ENCODE data around the gene FOXN3.
A peak's percentile ranks its signal among the peaks of the same experiment; 100 is the strongest.

FOXN3 gene

DNA sequence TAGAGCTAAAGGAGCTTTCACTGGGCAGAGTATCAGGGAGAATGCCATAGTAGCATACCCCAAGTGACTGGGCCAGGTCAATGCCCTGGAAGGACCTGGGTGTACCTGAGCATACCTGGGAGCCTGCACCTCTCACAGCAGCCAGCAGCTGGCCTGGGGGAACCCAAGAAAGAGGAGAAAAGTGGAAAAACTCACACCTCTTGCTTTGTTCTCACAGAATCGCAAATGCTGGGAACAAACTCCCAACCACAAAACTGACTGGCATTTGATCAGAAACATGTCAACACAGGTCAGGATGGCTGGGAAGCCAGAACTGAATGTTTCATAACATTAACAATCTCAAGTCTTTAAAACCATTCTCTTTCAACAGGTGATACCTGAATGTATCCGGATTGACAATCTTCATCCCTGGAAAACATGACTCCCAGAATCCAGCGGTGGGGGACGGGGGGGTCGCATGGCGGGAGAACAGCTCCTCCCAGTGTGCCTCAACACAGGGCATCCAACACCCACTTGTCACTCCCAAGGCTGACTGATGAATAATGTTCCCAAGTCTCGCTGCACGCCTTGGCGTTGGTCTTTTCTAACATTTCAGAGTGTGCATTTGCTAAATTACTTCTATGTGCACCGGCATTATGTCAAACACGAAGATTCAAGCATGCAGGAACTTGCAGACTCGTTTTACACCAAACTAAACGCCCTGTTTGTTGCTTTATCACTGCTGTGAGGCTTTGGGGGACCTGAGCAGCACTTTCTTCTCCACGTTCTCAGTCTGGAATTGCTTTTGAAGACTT is 7.9 kb downstream of the FOXN3 start:
- no peak for DNase-seq (ENCODE audit: low spot score)

DNA sequence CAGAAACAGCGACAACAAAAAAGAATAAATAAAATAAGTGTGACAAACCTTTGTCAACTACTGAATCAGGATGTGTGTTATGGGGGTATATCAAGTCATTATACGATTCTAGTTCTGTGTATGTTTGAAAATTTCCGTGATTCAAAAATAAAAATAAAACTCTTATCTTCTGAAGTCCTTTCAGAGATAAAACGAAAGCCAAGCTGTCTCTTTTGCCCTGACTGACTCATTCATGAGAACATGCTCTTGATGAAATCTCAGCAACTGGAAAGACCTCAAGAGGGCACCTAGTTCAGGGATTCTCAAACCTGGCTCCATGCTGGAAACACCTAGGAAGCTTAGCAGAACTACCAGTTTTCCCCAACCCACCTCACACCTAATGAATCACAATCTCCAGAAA is 9.2 kb downstream of the FOXN3 start:
- DNase-seq (ENCODE audit: low spot score): no peak

DNA sequence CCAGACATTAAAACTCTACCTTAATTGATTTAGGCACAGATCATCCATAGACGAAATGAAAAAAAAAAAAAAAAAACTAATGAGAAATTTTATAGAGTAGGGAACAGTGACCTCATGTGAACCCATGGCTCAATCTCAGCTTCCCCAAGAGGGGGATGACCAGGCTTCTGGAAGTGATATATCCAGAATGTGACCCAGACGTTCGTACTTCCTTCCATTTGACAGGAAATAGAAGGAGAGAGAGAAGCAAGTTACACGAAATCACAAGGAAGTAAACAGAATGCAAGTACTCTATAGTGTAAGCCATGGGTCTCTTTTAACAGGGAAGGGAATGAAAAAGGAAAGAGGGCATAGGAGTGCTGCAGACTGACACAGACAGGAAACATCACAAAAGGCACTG is 10.1 kb downstream of the FOXN3 start:
- DNase-seq (ENCODE audit: low spot score): no peak

DNA sequence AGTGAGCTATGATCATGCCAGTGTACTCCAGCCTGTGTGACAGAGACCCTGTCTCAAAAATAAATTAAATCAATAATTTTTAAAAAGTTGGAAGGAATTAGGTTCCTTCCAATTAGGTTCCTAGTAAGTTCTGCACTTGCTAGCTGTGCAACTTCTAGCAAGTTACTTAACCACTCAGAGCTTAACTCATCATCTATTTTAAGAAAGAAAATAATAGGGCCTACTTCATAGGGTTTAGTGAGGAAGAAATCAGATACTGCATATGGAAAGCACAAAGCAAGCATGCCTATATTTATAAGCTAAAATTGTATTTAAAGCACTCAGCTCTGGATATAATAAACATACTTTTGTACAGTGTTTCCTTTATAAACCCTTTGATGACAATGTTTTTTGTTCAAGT is 10.7 kb downstream of the FOXN3 start:
- DNase-seq (ENCODE audit: low spot score): no peak

DNA sequence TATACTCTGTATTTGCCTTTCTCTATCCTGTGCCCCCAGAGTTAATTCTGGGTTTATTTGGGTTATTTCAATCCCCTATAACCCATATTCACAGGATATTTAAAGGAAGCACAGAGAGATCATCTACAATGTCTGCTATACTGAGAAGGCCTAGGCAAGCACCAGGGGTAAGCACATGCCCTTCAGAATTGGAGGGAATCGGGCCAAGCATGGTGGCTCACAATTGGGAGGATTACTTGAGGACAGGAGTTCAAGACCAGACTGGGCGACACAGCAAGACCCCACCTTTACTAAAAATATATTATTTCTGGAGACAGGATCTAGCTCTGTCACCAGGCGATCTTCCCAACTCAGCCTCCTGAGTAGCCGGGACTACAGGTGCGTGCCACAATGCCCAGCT is 11.3 kb downstream of the FOXN3 start:
- DNase-seq (ENCODE audit: low spot score): no peak

DNA sequence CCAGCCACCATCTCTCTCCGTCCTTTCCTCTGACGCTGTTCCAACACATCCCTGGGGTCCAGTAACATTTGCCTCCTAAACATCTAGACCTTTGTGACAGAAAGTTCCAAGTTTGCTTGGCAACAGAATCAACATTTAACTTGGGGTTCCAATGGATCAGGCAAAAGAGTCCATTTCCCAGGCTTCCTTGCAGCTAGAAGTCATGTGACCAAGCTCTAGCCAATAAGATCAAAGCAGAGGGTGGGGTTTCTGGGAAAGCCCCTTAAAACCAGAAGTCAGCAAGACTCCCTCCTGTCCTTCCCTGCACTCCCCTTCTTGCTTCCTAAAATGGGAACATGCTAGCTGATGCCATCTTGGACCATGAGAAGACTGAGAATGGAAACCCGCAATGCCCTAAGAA is 14.7 kb downstream of the FOXN3 start:
- no peak for DNase-seq (ENCODE audit: low spot score)

DNA sequence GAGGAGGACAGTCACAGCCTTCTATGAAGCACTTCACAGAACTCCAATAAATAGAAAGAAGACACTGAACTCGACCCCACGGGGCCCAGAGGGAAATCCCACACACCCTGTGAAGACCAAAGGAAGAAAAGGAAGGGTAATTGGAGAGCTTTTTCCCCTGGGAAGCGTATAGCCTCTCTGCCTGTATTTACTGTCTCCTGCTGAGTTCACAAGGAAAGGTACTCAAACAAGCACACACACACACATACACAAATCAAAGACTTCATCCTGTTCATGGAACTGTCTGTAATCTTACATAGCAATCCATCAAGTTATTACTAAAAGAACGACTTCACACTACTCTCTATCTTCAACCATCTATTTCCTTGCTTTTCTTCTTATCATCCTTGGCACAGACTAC is 15.3 kb downstream of the FOXN3 start:
- no peak for DNase-seq (ENCODE audit: low spot score)

DNA sequence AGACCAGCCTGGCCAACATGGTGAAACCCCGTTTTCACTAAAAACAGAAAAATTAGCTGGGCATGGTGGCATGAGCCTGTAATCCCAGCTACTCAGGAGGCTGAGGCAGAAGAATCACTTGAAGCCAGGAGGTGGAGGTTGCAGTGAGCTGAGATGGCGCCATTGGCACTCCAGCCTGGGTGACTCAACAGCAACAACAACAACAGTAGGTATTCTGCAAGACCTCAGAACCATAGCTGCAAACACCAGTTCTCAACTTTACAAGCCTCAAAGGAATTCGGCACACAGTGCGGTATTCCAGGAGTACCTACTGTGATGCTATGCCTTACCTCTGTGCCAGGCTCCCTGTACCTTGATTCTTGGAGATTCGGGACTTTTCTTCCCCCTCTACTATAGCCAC is 15.8 kb downstream of the FOXN3 start:
- DNase-seq (ENCODE audit: low spot score): no peak

DNA sequence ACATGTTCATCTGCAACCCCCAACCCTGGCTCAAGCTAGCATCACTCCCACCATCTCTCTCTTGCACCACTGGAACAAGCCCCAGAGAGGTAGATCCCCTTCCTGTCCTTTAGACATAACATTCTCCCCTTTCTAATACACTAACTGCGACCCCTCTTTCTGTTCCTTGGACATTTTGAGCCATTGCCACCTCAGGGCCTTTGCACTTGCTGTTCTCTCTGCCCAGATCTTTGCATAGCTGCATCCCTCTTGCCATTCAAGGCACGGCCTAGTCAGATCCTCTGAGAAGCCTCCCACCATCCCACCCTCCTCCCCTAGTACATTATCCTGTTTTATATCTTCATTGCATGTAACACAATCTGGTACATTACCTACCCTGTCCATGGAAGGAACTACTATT is 16.5 kb downstream of the FOXN3 start:
- DNase-seq (ENCODE audit: low spot score): no peak

DNA sequence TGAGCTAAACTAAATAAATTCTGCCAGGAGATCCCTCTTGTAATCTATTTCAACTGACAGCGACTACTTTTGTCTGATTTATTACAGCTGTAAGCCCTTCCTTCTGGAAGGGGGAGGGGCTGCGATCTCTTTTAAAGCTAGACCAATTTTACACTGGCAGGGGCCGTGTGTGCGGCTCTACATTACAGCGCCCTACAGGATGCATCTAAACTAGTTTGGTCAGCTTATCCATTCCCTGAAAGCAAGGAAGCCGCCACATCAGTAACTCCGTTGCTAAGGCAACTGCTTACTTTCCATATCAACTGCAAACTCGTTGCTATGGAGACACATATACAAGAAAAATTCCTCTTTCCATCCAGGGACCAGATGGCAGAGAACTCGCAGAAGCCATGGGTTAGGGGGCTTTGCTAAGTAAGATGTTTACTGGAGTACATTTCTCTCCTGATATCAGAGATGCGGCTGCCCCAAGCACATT is 17.4 kb downstream of the FOXN3 start:
- DNase-seq (ENCODE audit: low spot score): peak; percentile 53

DNA sequence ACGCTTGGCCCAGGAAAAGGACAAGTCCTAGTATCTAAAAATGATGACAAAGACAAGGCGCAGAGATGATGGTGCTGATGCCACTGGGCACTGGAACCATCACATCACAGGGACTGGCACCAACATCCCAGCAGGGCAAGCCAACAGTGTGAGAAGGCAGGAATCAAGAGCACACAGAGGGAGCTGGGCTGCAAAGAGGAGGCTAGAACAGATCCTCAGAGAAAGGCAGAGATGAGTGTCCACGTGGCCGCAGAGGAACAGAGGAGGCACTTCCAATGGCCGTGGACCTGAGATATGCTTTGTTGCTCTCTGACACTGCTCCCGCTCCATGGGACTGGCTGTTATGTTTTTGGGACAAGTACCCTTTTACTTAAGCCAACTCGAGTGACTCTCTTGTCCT is 17.9 kb downstream of the FOXN3 start:
- no peak for DNase-seq (ENCODE audit: low spot score)

DNA sequence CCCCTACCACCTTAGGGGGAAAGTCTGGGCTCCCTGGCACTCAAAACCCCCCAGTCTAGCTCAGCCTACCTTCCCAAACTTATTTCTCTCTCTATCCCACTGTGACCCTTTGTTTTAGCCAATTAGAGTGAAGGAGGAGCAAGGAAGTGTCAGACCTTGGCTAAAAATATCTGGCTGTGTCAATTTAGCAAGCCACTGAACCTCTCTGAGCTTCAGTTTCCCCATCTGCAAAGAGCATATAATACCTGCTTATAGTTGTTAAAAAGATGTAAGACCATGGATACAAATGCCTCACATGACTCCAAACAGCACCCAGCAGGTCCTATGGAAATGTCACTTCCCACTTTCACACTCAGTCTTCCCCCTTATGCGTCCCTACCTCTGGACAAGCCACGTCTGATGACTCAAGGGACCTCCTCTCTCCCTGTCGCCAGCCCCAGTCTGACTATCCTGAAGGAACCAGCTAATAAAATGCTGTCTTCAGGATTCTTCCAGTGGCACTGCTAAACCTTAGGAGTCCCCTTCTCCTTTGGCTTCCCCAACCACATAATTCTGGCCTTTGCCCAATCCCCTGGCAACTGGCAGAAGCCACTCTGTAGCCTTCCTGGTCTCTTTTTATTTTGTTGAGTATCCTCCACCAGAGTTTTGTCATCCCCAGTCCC is 19.3 kb downstream of the FOXN3 start:
- no peak for DNase-seq (ENCODE audit: low spot score)

DNA sequence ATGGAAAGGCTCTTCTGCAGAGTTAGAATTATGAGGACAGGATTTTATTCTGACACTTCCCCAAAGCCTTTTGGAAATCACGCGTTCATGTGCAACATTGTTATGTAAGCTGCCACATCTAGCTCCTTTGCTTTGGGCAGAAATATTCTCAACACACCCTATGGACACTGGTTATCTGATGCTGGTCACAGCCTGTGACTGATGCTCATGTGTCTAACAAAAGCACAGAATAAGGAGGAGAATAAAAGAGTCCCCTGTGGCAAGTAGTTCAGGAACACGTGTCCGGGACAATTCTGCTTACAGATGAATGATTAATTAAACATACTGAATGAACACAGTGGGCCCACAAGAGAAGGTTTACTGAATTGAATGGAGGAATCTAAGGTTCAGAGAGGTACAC is 22.1 kb downstream of the FOXN3 start:
- peak; percentile 59 for DNase-seq (ENCODE audit: low spot score)

DNA sequence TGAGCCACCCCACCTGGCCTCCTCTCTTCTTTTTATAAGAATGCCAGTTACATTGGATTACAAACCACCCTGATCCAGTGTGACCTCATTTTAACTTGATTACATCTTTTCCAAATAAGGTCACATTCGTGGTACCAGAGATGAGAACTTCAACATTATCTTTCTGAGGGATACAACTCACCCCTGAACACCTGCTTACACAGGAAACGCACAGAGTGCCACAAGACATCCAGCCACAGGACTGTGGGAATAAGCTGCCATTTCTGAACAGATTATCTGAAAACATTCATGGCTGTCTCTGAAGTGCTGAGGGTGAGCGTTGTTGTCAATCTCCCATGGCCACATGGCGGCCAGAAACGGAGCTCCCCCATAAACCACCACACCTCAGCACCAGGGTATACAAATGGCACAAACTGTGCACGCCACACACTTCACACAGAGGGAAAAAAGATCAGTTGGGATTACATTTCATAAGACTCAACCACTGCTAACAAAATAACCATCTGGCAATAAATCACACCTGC is 23.7 kb downstream of the FOXN3 start:
- no peak for DNase-seq (ENCODE audit: low spot score)

DNA sequence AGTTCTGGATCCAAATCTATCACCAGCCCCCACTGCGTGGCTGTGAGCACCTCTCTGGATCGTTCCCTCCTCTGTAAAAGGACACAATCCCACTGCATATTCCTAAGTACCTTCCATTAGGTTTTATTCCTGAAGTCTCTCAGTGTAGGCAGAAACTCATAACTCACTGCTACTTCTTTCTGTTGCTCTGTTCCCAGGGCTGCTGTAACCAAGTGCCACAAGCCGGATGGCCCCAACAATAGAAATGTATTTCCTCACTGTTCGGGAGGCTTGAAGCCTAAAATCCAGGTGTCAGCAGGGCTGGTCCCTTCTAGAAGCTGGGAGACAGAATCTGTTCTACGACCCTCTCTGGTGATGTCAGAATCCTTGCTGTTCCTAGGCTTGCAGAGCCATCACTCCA is 24.9 kb downstream of the FOXN3 start:
- no peak for DNase-seq (ENCODE audit: low spot score)

DNA sequence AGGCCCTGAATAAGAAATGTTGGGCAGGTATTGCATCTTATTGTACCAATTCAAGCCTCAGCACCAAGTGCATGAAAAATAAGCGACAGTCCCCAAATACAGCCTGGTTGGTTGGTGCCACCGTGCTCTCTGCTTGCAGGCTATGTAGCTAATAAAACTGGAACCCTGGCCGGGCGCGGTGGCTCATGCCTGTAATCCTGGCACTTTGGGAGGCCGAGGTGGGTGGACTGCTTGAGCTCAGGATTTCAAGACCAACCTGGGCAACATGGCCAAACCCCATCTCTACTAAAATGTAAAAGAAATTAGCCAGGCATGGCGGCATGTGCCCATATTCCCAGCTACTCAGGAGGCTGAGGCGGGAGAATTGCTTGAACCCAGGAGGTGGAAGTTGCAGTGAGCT is 25.5 kb downstream of the FOXN3 start:
- no peak for DNase-seq (ENCODE audit: low spot score)

DNA sequence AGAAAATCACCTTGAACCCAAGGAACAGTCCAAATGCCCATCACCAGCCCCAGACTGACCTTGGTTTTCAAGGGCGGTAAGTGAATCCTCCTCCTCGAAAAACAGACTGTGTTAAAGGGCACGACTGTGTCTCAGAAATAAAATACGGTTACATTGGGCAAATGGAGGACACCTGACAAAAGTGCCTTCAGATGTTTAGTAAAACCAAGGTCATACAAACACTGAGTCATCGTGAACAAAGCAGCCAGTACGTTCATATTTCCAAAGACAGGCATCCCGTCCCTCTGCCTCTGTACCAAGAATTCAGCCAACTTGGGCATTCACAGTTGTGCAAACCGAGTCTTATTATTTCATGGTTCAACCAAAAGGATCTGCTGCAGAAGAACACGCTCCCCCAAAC is 25.9 kb downstream of the FOXN3 start:
- DNase-seq (ENCODE audit: low spot score): no peak

DNA sequence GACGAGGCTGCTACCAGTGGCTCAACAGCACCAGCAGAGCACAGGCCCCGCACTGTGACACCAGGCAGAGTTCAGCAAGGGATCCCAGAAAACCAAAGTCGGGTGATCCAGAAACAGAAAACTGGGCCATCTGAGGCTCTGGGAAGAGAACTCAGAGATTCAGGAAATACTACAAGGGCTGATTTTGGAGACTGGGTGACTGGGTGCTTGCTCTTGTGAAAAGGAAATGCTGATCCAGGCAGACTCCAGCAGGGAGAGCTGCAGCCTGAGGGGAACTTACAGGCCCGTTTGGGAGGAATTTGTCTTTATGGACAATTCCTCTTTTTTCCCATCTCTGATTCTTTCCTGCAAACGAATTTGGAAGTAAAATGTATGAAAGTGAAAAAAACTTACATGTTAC is 28.2 kb downstream of the FOXN3 start:
- no peak for DNase-seq (ENCODE audit: low spot score)

DNA sequence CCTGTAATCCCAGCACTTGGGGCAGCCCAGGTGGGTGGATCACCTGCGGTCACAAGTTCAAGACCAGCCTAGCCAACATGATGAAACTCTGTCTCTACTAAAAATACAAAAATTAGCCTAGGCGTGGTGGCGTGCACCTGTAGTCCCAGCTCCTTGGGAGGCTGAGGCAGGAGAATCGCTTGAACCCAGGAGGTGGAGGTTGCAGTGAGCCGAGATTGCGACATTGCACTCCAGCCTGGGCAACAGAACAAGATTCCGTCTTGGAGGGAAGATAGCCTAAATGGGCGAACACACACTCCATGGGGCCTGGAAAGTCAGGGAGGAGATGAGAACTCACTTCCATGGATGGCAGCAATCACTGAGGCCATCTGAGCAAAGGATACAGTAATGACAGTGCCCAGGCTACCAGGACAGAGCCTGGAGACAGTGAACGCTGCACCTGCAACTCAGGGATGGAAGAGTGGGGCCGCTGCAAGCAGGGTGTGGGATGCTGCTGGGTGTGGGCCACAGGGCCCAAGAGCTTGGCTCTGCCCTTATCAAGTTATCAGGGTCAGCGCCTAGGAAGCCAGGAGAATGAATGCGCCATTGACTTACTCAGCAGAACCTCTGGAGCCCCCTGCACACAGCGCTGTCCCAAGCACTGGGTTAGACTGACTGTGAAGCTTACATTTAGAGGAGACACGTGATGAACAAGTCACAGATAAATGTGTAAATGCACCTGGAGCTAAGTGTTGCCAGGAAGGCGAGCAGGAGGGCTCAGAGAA is 28.9 kb downstream of the FOXN3 start:
- no peak for DNase-seq (ENCODE audit: low spot score)

DNA sequence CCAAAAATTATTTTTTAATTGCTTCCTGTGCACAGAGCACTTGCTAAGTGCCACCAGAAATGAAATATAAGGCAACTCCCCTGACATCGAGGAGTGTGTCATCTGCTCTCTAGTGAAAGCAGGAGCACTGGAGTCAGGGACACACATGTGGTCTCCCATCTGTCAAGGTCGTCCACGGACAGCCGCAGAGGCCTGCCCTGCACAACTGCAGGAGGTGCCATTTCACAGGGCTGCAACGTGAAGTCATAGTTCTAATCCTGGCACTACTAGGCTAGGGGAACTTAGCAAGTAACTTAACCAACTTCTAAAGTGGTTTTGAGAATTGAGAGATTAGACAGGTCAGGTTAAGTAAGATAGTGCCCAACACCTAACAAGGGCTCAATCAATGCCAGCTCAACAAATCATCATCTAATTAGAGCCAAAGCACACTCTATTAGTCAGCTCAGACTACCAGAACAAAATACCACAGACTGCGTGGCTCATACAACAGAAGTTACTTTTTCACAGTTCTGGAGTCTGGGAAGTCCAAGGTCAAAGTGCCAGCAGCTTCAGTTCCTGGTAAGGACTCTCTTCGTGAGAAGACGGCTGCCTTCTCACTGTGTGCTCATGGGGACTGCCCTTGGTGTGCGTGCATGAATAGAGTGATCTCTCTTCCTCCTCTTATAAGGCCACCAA is 30.7 kb downstream of the FOXN3 start:
- no peak for DNase-seq (ENCODE audit: low spot score)

DNA sequence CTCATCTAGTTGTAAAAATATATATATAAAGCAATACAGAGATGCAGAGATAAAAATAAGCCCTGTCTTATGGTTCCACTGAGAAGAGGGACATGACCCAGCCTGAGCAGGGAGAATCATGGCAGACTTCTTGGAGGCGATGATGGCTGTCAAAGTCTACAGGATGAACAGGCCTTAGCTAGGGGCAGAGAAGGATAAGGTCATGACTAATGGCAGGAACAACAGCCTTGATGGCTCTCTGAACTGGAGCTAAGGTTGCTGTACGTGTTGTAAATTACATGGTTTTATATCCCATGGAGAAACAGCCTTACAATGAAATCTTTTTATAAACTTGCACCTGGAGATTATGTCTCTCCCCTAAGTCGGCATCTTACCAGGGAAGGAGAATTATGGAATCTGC is 32.4 kb downstream of the FOXN3 start:
- no peak for DNase-seq (ENCODE audit: low spot score)

DNA sequence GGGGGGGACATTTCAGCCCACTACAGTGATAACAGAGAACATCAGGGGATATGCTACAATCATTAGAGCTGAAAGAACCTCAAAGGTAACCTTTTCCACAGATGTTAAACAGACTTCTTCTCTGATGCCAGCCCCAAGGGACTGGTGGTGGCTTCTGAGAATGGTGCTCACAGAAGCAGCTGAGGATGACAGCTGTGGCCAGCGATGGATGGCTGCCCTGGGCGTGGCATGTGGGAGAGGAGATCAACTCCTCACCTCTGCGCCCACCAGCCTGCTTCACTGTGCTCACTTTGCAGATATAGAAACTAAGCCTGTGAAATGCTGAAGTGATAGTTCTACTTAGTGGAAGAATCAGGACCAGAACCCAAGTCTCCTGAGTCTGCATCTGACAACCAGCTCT is 33.0 kb downstream of the FOXN3 start:
- DNase-seq (ENCODE audit: low spot score): no peak
